ENCODE data around the gene AZI2.
A peak's percentile ranks its signal among the peaks of the same experiment; 100 is the strongest.

AZI2 gene

GRCh38 chr3:28348629-28349468, at the start of gene AZI2, which contains the start of gene ZCWPW2:
Gene AZI2, minus strand, starts transcription at chr3:28348824. Its CDS starts 8,207 bp downstream, at chr3:28340617.
Gene ZCWPW2, plus strand, starts transcription at chr3:28348721. Its CDS starts 64,348 bp downstream, at chr3:28413069.
- ATAC-seq (ENCODE audit: low read depth), result peak; percentile 84
- peak within 1 kb of the TSS; percentile 55 for H3K4me3 ChIP-seq (ENCODE audit: severe bottlenecking)
- peaks cover 37% of the 10 kb centered on the region for H3K4me1 ChIP-seq (ENCODE audit: insufficient read depth, poor library complexity, severe bottlenecking)
- peak within 1 kb of the TSS; percentile 92 for H3K27ac ChIP-seq (ENCODE audit: poor library complexity, severe bottlenecking)
- H3K9me3 ChIP-seq (ENCODE audit: severe bottlenecking), result no peaks in the 10 kb centered on the region
- DNase-seq (ENCODE audit: low spot score), result peak; percentile 96
- no peaks in the 10 kb centered on the region for H3K27me3 ChIP-seq (ENCODE audit: insufficient read depth, poor library complexity, severe bottlenecking)
- TF ChIP-seq CTCF (IDR thresholded peaks at IDR 0.05; ENCODE audit: poor library complexity, severe bottlenecking), result peak; percentile 10
- peaks cover 20% of the 10 kb centered on the region for H3K36me3 ChIP-seq (ENCODE audit: low read depth)

- DNase-seq (ENCODE audit: low spot score), result no peak
- no peak overlapping the region for H3K4me3 ChIP-seq (ENCODE audit: severe bottlenecking)
- no peaks in the 10 kb centered on the region for H3K4me1 ChIP-seq (ENCODE audit: insufficient read depth, poor library complexity, severe bottlenecking)
- no peaks in the 10 kb centered on the region for H3K27me3 ChIP-seq (ENCODE audit: insufficient read depth, poor library complexity, severe bottlenecking)
- no peaks in the 10 kb centered on the region for H3K36me3 ChIP-seq (ENCODE audit: low read depth)
- H3K27ac ChIP-seq (ENCODE audit: poor library complexity, severe bottlenecking), result no peak overlapping the region
- no peak for TF ChIP-seq CTCF (IDR thresholded peaks at IDR 0.05; ENCODE audit: poor library complexity, severe bottlenecking)
- H3K9me3 ChIP-seq (ENCODE audit: severe bottlenecking), result no peaks in the 10 kb centered on the region
- no peak for ATAC-seq (ENCODE audit: low read depth)
These were observed 40.4 kb upstream of the AZI2 start for GRCh38 chr3:28388978-28389377.

- ATAC-seq (ENCODE audit: low read depth), result no peak
- TF ChIP-seq CTCF (IDR thresholded peaks at IDR 0.05; ENCODE audit: poor library complexity, severe bottlenecking), result no peak
- Histone ChIP-seq H3K4me1 (ENCODE audit: insufficient read depth, poor library complexity, severe bottlenecking) (no peaks in the 10 kb centered on the region), H3K27ac (ENCODE audit: poor library complexity, severe bottlenecking) (no peak overlapping the region), H3K27me3 (ENCODE audit: insufficient read depth, poor library complexity, severe bottlenecking) (no peaks in the 10 kb centered on the region), H3K9me3 (ENCODE audit: severe bottlenecking) (no peaks in the 10 kb centered on the region), H3K4me3 (ENCODE audit: severe bottlenecking) (no peak overlapping the region), H3K36me3 (ENCODE audit: low read depth) (no peaks in the 10 kb centered on the region)
- DNase-seq (ENCODE audit: low spot score), result no peak
These were observed 37.4 kb upstream of the AZI2 start for GRCh38 chr3:28386049-28386448.

- Histone ChIP-seq H3K4me3 (ENCODE audit: severe bottlenecking) (no peak overlapping the region), H3K27ac (ENCODE audit: poor library complexity, severe bottlenecking) (no peak overlapping the region), H3K4me1 (ENCODE audit: insufficient read depth, poor library complexity, severe bottlenecking) (no peaks in the 10 kb centered on the region), H3K9me3 (ENCODE audit: severe bottlenecking) (no peaks in the 10 kb centered on the region), H3K36me3 (ENCODE audit: low read depth) (no peaks in the 10 kb centered on the region), H3K27me3 (ENCODE audit: insufficient read depth, poor library complexity, severe bottlenecking) (no peaks in the 10 kb centered on the region)
- no peak for DNase-seq (ENCODE audit: low spot score)
- peak; percentile 52; the same call in 2 of the 3 replicates for ATAC-seq (ENCODE audit: low read depth)
- TF ChIP-seq CTCF (IDR thresholded peaks at IDR 0.05; ENCODE audit: poor library complexity, severe bottlenecking), result no peak
These were observed 27.8 kb upstream of the AZI2 start for GRCh38 chr3:28376424-28376823.
